A549 treated with Mapracorat at 1 μM for 4 hours (cell line): ENCODE results near the gene HSPA4L. TPM values are rescaled to one million over a fixed set of nuclear protein-coding genes. Genes with fewer than 3 reads are reported as not detected.

ENCODE experiments used
- total RNA-seq: library from RNA; stranded (reverse); fragments of 200-300 nt; extraction: Qiagen RNA extraction; gene quantifications from 5 replicates; pipeline ENCODE4 v1.2.3, GENCODE V29; 2022

Gene HSPA4L
- 6.5 to 8.0 TPM (median 7.2 TPM) in 5 replicates for total RNA-seq

GRCh38 chr4:127782275-127783025 is at the start of gene HSPA4L:
TSS of gene HSPA4L (plus strand) at chr4:127782322. CDS start at chr4:127782551, 229 bp downstream.

GRCh38 chr4:127880763-127881562 is 98.8 kb downstream of the HSPA4L start, which contains the start of gene PLK4:
TSS of gene PLK4 (plus strand) at chr4:127880893. CDS start at chr4:127881135, 242 bp downstream.

Other genes starting within 250 kb of the HSPA4L start
- 0.87 to 1.8 TPM (median 1.1 TPM) in 5 replicates for gene INTU, start 149.4 kb upstream of the HSPA4L start, total RNA-seq
- not detected in 5 replicates for gene SLC25A31, start 51.9 kb upstream of the HSPA4L start, total RNA-seq
- 13.4 to 18.2 TPM (median 13.6 TPM) in 5 replicates for gene PLK4, start 98.6 kb downstream of the HSPA4L start, total RNA-seq
- 12.6 to 14.5 TPM (median 13.8 TPM) in 5 replicates for gene MFSD8, start 182.9 kb downstream of the HSPA4L start, total RNA-seq
- 2.8 to 3.7 TPM (median 3.4 TPM) in 5 replicates for gene ABHD18, start 183.1 kb downstream of the HSPA4L start, total RNA-seq